ENCODE measurements around the gene IL4. TPM values are rescaled to one million over a fixed set of nuclear protein-coding genes. Genes with fewer than 3 reads are reported as not detected.

The IL4 gene
- total and polyA plus RNA-seq, 2 donors (not counting 3 experiments of a cell fraction or from before 2014, with no cell fraction given): not detected

GRCh38 chr5:132681476-132681831 is 7.7 kb downstream of the IL4 start:
- Histone ChIP-seq H3K4me3 (replicated peaks in 1 of 3; ENCODE audit: insufficient read depth in 1 of 3, low read depth in 1 of 3, low read length in 3 of 3) (no peak overlapping the region), H3K36me3 (ENCODE audit: control insufficient read depth in 2 of 2, extremely low read depth in 1 of 2, insufficient read depth in 2 of 2, low read length in 2 of 2) (no peaks in the 10 kb centered on the region), H3K9ac (replicated peaks; ENCODE audit: extremely low read depth, insufficient read depth, low read length) (no peak overlapping the region), H3K4me1 (ENCODE audit: control insufficient read depth, extremely low read depth, insufficient read depth, low read length) (peaks cover 7% of the 10 kb centered on the region), H2AFZ (ENCODE audit: low read depth, low read length) (no peak overlapping the region), H3K4me2 (ENCODE audit: insufficient read depth, low read length) (no peak overlapping the region), H4K20me1 (replicated peaks; ENCODE audit: control insufficient read depth, extremely low read depth, insufficient read depth, low read length) (no peaks in the 10 kb centered on the region), H3K9me3 (replicated peaks; ENCODE audit: control insufficient read depth, insufficient read depth, low read length) (no peaks in the 10 kb centered on the region), H3K79me2 (ENCODE audit: control insufficient read depth, insufficient read depth, low read length) (no peaks in the 10 kb centered on the region), H3K9me1 (replicated peaks; ENCODE audit: control insufficient read depth, extremely low read depth, insufficient read depth, low read length) (no peaks in the 10 kb centered on the region), H3K27me3 (ENCODE audit: control insufficient read depth in 2 of 2, insufficient read depth in 2 of 2, low read length in 2 of 2) (no peaks in the 10 kb centered on the region), H3K27ac (ENCODE audit: insufficient read depth, low read depth, low read length) (no peak overlapping the region)
- intact Hi-C loops (cut with micrococcal nuclease) (no loop called here), dilution Hi-C loops (cut with MboI; ENCODE audit: extremely low pct_ligation_motif_present, low sequenced_read_pairs) (no loop called here)
- ChIA-PET CTCF (interaction anchor here (1.1 kb wide), 1 partner anchor 21 kb away, joined by 3 read pairs; no protein-coding TSS in a partner anchor), POLR2A (no interaction called here)
- FAIRE-seq (no peak), DNase-seq (ENCODE audit: low read depth, low spot score) (no peak)
- BruUV-seq (replicated peaks): no TSS peak
- TF ChIP-seq, protein P1, sequence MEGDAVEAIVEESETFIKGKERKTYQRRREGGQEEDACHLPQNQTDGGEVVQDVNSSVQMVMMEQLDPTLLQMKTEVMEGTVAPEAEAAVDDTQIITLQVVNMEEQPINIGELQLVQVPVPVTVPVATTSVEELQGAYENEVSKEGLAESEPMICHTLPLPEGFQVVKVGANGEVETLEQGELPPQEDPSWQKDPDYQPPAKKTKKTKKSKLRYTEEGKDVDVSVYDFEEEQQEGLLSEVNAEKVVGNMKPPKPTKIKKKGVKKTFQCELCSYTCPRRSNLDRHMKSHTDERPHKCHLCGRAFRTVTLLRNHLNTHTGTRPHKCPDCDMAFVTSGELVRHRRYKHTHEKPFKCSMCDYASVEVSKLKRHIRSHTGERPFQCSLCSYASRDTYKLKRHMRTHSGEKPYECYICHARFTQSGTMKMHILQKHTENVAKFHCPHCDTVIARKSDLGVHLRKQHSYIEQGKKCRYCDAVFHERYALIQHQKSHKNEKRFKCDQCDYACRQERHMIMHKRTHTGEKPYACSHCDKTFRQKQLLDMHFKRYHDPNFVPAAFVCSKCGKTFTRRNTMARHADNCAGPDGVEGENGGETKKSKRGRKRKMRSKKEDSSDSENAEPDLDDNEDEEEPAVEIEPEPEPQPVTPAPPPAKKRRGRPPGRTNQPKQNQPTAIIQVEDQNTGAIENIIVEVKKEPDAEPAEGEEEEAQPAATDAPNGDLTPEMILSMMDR (IDR thresholded peaks at IDR 0.05; ENCODE audit: extremely low read depth in 1 of 2, insufficient read depth in 1 of 2, low read depth in 1 of 2, low read length in 2 of 2): no peak
- TF ChIP-seq POLR2A (IDR thresholded peaks at IDR 0.05; ENCODE audit: low read depth, low read length): no peak
- no peak for TF ChIP-seq EZH2 (IDR thresholded peaks at IDR 0.05; ENCODE audit: borderline replicate concordance, low read depth, low read length, severe bottlenecking)
- TF ChIP-seq MYC (IDR thresholded peaks at IDR 0.05; ENCODE audit: low read depth, low read length): no peak
- no peak for TF ChIP-seq POLR2AphosphoS5 (IDR thresholded peaks at IDR 0.05; ENCODE audit: insufficient read depth, low read depth, low read length)
- TF ChIP-seq GATA2 (IDR thresholded peaks at IDR 0.05; ENCODE audit: insufficient read depth, insufficient read length, low read depth, low read length): no peak
- no peak for TF ChIP-seq MAX (IDR thresholded peaks at IDR 0.05; ENCODE audit: insufficient read depth, insufficient read length)
- TF ChIP-seq JUN (IDR thresholded peaks at IDR 0.05; ENCODE audit: borderline replicate concordance, insufficient read depth, insufficient read length, low read depth): no peak
- TF ChIP-seq FOS (IDR thresholded peaks at IDR 0.05; ENCODE audit: borderline replicate concordance, insufficient read depth, low read length): no peak
